ENCODE results near the gene GPSM1. TPM values are rescaled to one million over a fixed set of nuclear protein-coding genes. Genes with fewer than 3 reads are reported as not detected.

The GPSM1 gene
- total RNA-seq, 1 donor from 2014 or later, result 69.0 TPM

DNA sequence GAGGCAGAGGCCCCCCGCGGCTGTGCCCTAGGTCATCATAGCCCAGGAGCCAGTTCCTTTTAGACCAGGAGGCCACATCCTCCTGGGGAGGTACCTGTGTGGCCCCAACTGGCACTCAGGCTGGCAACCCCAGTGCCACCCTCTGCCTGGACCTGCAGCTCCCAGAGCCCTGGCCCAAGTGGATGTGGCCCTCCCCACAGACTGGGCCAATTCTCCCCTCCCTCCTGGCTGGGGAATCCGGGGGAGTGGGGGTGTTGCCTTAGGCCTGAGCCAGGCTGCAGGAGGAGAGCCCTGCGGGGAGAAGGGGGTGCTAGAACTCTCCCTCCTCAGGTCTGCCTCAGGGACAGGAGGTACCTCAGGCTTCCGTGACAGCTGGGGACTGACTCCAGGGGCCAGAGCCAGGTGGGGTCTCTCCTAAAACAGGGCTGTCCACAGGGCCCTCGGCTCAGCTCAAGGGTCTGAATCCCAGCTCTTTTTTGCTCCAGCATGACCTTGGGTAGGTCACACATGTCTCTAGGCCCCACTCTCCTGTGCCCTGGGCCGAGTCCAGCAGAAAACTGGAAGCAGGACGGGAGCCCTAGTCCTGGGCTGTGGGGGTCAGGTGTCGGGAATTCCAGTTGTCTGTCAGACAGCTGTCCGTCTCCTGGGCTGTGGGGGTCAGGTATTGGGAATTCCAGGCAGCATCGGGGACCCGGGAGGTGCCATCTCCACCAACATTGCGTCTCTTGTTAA lies 26.6 kb downstream of the GPSM1 start:
- no peaks in the 10 kb centered on the region for H3K9me3 ChIP-seq (replicated peaks)
- H3K27ac ChIP-seq (replicated peaks), result peak overlapping the region; percentile 93
- no peaks in the 10 kb centered on the region for H3K27me3 ChIP-seq (ENCODE audit: low read depth)
- H3K4me3 ChIP-seq, result peak overlapping the region; percentile 64
- H3K4me1 ChIP-seq, result peaks cover 48% of the 10 kb centered on the region
- no peak for TF ChIP-seq CTCF (IDR thresholded peaks at IDR 0.05; ENCODE audit: borderline replicate concordance)
- intact Hi-C loops (cut with micrococcal nuclease), result no loop called here
- DNase-seq, result no peak
- H3K36me3 ChIP-seq, result peaks cover 31% of the 10 kb centered on the region

GRCh38 chr9:136354592-136355085 lies 27.3 kb downstream of the GPSM1 start:
- Histone ChIP-seq H3K9me3 (replicated peaks) (no peaks in the 10 kb centered on the region), H3K27ac (replicated peaks) (peak overlapping the region; percentile 93), H3K4me3 (peak overlapping the region; percentile 64), H3K36me3 (peaks cover 29% of the 10 kb centered on the region), H3K27me3 (ENCODE audit: low read depth) (no peaks in the 10 kb centered on the region), H3K4me1 (peaks cover 48% of the 10 kb centered on the region)
- intact Hi-C loops (cut with micrococcal nuclease), result no loop called here
- peak; percentile 76 for DNase-seq
- no peak for TF ChIP-seq CTCF (IDR thresholded peaks at IDR 0.05; ENCODE audit: borderline replicate concordance)

DNA sequence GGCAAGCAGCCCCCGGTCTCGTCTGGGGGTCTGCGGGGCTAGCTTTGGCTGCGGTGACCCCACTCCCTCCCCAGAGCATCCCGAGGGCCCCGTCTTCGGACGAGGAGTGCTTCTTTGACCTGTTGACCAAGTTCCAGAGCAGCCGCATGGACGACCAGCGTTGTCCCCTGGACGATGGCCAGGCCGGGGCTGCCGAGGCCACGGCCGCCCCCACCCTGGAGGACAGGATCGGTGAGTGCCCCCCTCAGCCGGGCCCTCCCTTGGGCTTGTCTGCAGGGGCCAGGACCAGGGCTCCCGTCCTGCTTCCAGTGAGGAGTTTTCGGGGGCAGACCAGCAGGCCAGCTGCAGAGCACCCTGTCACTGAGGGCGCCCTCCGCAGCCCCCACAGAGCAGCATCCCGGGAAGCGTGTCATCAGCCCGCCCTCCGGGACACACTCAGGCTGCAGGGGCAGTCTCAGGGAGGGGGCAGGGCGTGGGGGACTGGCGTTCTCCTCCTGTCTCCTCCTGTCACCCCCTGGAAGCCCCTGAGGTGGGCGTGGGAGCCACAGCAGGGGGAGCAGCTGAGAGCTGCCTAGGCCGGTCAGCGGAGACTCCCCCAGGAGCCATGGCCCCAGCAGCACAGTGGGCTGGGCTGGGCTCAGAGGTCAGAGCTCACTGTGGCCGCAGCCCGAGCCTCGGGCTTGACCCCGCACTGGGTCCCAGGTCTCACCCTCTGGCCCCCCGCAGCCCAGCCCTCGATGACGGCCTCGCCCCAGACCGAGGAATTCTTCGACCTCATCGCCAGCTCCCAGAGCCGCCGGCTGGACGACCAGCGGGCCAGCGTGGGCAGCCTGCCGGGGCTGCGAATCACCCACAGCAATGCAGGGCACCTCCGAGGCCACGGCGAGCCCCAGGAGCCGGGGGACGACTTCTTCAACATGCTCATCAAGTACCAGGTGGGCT lies 28.5 kb downstream of the GPSM1 start:
- intact Hi-C loops (cut with micrococcal nuclease), result no loop called here
- TF ChIP-seq CTCF (IDR thresholded peaks at IDR 0.05; ENCODE audit: borderline replicate concordance), result no peak
- no peak for DNase-seq
- Histone ChIP-seq H3K27ac (replicated peaks) (peak overlapping the region; percentile 76), H3K36me3 (peaks cover 22% of the 10 kb centered on the region), H3K9me3 (replicated peaks) (no peaks in the 10 kb centered on the region), H3K27me3 (ENCODE audit: low read depth) (no peaks in the 10 kb centered on the region), H3K4me3 (peak overlapping the region; percentile 57), H3K4me1 (peaks cover 56% of the 10 kb centered on the region)

DNA sequence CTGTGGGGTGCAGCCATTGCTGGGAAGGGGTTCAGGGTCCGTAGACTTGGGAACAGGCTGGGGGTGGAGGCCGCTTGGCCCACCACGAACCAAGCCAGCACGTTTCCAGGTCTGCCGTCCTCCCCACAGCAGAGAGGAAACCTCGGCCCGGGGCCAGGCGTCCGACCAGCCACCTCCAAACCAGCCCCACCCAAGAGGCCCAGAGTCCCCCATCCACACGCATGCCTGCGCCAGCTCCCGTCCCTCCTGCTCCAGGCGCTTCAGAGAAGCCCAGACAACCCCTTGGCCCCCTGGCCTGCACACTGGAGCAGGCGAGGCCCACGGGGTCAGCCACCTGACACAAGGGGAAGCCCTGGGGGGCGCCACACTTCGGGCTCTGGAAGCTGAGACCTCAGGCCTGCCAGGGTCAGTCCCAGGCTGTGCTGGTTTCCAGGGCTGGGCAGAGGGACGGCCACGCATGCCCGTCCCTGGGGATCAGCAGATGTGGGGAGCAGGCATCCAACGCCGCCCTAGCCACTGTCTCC lies 29.9 kb downstream of the GPSM1 start:
- TF ChIP-seq CTCF (IDR thresholded peaks at IDR 0.05; ENCODE audit: borderline replicate concordance), result no peak
- Histone ChIP-seq H3K9me3 (replicated peaks) (no peaks in the 10 kb centered on the region), H3K4me3 (no peak overlapping the region), H3K4me1 (peaks cover 70% of the 10 kb centered on the region), H3K27me3 (ENCODE audit: low read depth) (no peaks in the 10 kb centered on the region), H3K36me3 (peaks cover 22% of the 10 kb centered on the region), H3K27ac (replicated peaks) (peak overlapping the region; percentile 16)
- no peak for DNase-seq
- intact Hi-C loops (cut with micrococcal nuclease), result no loop called here

DNA sequence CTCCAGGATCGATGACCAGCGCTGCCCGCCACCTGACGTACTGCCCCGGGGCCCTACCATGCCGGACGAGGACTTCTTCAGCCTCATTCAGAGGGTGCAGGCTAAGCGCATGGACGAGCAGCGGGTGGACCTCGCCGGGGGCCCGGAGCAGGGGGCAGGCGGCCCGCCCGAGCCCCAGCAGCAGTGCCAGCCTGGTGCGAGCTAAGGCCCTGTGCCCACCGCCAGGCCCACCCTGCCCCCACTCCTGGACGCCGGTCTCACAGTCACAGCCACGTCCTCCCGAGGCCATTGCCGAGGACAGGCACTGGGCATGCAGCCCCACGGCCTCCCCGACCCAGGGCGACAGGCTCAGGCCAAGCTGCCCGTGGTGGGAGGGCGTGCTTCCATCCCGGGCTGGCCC lies 30.7 kb downstream of the GPSM1 start:
- TF ChIP-seq CTCF (IDR thresholded peaks at IDR 0.05; ENCODE audit: borderline replicate concordance), result no peak
- Histone ChIP-seq H3K4me1 (peaks cover 70% of the 10 kb centered on the region), H3K27me3 (ENCODE audit: low read depth) (no peaks in the 10 kb centered on the region), H3K9me3 (replicated peaks) (no peaks in the 10 kb centered on the region), H3K27ac (replicated peaks) (peak overlapping the region; percentile 99), H3K4me3 (no peak overlapping the region), H3K36me3 (peaks cover 22% of the 10 kb centered on the region)
- intact Hi-C loops (cut with micrococcal nuclease), result no loop called here
- no peak for DNase-seq

All from left ventricle myocardium inferior (tissue), 1 donor.